ENCODE data around the gene ADARB1.

Gene ADARB1

GRCh38 chr21:45040157-45040711, 34.1 kb upstream of the ADARB1 start:
- no peak for DNase-seq

- DNase-seq = no peak
Measured at GRCh38 chr21:45040739-45041138, 33.6 kb upstream of the ADARB1 start.

GRCh38 chr21:45041351-45041805, 33.0 kb upstream of the ADARB1 start:
- DNase-seq = no peak

- no peak for DNase-seq
Measured at GRCh38 chr21:45041984-45042663, 32.3 kb upstream of the ADARB1 start.

- no peak for DNase-seq
Measured at GRCh38 chr21:45042664-45043161, 31.7 kb upstream of the ADARB1 start.

DNA sequence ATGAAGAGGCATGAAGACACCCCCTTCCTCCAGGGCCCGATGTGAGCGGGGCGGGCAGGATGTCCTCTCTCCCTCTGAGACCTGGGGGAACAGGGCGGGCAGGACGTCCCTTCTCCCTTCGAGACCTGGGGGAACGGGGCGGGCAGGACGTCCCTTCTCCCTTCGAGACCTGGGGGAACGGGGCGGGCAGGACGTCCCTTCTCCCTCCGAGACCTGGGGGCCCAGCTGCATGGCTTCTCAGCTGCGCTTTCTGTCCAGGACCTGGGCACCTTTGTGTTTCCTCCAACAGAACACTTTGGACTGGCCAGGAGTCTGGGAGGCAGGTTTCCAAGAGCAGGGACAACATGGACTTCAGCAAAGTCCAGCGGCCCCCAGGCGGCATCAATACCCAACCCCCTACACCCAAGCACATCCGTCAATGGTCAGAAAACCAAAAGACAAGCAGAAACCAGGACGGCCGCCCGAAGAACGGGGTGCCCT, 30.8 kb upstream of the ADARB1 start:
- no peak for DNase-seq

GRCh38 chr21:45045481-45045880, 28.9 kb upstream of the ADARB1 start:
- no peak for DNase-seq

DNA sequence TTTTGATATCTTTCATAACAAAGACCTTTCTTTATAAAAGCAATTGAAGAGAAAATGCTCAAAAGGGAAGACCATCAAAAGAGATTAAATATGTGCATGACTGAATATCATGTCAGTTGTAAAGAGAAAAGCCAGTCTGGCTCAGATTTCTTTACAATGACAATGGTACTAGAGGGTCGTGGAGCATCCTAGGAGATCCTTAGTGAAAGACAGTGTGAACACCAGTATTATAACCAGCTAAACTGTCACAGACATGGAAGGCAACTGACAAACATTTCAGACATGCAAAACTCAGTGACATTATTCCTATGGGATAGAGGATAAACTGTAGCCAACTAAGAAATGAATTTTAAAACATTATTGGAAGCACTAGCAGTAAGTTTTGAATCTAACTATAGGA, 27.1 kb upstream of the ADARB1 start:
- DNase-seq = no peak

- DNase-seq = no peak
Measured at GRCh38 chr21:45048026-45048698, 26.2 kb upstream of the ADARB1 start.

DNA sequence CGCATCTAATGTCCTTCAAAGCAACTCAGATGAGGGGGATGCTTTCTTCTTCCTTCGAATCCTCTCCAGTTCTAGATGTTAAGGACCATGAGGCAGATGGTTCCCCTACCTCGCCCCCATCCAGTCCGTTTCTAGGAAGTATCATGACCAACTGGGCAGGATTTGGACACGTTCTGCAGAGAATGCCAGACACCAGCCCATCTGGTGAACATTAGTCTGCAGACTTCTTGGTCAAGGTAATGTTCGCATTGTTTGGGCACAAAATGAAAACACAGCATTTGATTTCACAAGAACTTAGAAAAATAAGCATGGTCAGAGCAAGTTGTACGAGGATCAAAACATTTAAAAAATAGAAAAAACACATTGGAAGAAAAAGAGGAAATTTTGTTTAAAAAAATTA, 25.4 kb upstream of the ADARB1 start:
- DNase-seq = no peak

DNA sequence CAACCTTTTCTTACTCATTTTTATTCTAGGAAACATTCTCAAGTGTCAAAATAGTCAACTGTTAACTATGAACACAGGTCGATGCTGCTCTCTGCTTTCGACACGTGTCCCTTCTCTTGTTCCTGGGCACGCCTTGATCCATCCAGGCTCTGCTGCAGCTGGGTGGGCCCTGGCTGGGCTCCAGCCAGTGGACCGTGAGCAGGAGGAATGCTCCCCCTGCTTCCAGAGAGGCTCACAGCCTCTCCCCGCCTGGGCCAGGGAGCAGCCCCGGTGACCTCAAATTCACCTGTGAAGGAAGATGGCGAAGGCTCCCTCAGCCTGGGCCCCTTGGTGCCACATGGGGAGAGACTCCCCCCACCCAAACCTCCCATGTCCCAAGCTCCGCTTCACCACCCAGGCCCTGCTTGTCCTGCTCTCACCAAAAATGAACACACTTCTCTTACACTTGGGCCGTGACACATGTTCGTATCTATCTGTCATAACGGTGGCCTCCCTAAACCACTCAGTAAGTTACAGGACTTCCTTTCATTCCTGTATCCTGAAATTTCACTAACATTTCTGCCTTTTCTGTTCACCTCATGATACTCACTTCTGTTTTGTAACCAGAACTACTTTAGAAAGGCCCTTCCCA, 24.6 kb upstream of the ADARB1 start:
- no peak for DNase-seq

GRCh38 chr21:45050345-45050796, 24.0 kb upstream of the ADARB1 start:
- DNase-seq = no peak

DNA sequence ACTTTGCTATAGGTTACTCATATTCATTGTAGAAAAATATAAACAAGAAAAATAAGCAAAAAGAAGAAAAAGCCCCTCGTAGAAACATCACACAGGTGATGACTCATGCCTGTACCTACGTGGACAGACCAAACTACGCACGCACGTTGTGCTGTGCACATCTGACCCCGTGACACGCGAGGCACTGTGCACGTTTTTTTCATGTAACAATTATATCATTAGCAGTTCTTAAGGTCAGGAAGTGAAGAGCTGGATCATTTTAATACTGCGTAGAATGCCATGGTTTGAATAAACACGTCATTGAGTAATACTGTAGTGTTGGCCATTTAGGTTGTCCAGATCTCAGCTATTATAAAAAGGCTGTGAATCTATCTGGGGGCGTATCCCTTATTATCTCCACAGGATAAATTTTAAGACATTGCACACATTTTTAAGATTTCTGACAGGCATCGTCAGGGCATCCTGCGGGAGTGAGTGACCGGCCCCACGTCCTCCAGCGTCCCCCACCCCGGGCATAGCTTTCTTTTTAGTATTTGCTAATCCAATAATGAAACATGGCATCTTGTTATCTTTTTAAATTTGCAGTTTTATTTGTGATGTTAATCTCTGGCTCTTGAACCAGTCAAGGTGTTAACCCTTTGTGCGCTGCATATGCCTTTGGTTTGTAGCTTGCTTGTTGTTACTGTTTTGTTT, 23.4 kb upstream of the ADARB1 start:
- no peak for DNase-seq

DNA sequence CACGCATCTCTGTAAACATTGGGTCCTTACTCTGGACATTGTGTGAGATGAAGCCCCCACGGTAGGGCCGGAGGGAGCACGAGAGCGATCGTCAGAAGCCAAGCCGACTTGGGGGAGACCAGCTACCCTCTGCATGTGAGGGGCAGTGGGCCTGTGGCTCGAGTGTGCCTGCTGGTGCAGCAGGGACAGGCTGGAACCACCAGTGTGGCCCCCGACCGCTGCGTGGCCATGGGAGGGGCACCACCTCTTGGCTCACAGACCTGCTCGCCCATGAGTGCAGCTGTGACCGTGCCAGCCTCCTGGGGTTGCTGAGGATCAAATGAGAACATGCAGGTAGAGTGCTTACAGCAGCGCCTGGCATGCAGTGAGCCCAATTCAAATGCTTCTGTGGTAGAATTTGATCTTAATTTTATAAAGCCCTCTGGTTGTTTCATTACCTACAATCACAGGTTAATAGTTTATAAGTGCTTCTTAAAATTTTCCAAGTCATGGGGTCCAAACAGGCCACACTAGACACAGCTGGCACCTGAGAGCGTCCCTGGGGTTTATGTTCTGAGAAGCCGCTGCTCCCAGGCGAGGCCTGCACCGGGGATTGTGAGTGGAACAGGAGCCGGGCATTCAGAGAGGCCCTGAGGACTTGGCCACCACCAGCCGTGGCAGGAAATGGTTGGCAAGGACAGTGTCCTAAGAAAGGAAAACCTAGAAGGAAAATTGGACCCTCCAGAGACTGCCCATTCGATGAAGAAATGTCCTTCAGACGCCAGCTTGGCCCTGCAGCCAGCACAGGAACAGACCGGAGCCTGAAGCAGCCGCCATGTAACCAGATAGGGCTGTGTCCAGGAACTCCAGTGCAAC, 22.6 kb upstream of the ADARB1 start:
- DNase-seq = no peak

GRCh38 chr21:45052960-45053359, 21.4 kb upstream of the ADARB1 start:
- no peak for DNase-seq

DNA sequence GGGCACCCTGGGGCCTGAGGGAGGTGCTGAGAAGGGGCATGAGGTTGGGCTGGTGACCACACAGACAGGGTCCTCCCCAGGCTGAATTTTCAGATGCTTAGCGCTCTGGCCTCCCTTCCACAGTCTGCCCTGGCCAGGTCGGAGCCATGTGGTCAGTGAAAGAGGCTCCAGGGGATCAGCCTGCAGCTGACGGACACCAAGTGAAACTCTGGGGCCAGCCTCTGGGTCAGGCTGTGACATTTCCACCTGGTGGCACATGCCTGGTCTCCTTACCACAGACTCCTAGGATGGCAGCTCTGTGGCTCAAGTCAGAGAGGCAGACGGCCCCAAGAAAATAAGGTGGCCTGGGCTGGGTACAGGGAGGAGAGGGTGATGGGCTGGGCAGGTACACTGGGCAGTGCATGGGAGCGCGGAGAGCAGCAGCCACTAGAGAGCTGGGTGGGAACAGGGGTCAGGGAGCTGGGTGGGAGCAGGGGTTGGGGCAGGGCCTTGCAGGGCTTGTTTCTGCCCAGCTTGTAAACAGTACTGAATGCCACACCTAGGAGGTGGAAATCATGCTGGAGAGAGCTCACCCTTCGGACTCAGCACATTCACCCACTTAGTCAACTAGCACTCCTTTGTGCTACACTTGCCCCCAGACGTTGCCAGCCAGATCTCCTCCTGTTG, 20.7 kb upstream of the ADARB1 start:
- DNase-seq = no peak

DNA sequence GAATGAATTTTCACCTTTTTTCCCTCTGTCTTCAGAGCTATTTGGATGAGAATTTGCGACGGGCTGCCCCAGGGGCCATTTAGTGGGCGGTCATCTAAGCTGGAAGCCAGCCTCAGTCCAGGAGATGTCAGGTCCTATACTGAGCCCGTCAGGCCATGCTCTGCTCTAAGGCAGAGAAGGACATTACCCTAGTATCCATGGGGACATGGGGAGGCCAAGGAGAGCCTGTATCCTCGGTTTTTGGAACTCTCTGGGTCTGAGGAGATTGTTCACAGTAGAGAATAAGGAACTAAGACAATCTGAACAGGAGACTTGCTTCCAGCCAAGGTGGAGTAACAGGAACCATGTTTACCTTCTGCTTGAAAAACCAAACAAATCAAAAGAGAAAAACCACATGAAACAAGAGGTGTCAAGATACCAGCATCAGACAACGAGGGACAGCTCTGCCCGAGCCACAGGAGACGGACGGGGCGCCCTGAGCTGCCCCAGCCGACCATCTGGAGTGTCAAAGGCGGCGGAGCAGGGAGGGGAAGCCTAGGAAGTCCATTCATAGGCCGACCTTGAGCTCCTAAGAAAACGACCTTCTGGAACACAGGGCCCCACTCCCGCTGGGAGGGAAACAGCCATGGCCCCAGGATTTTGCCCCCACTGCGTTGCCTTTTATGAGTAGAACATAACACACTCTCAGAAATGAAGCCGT, 20.0 kb upstream of the ADARB1 start:
- no peak for DNase-seq

- no peak for DNase-seq
Measured at GRCh38 chr21:45054927-45055612, 19.3 kb upstream of the ADARB1 start.

DNA sequence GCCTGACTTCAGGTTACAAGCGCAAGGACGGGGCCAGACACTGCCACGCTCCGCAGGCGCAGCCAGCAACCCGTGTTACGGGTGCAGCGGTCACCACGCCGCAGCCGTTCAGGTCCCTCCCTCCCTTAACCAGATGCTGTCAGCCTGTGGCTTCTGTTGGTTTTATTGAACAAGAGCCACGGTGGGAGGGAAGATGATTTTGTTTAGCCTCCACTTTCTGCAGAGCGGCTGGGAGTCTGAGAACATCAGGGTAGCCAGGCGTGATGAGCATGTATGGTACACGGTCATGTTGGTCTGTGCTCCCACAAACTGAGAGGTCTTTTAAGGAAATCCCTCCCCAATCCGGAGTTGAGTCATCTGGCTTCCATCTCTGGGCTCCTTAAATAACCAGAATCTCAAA, 18.5 kb upstream of the ADARB1 start:
- DNase-seq = no peak

GRCh38 chr21:45056296-45056904, 18.0 kb upstream of the ADARB1 start:
- no peak for DNase-seq

Measured in NCI-H1092 treated with DMSO at 0.1 percent for 48 hours (cell line).